ENCODE data around the gene DYNC1H1.

Gene DYNC1H1

GRCh38 chr14:102005336-102005735, 41.0 kb downstream of the DYNC1H1 start:
- DNase-seq = no peak

- DNase-seq = no peak
These were observed 43.6 kb downstream of the DYNC1H1 start for GRCh38 chr14:102007916-102008418.

GRCh38 chr14:102008891-102009290, 44.5 kb downstream of the DYNC1H1 start:
- no peak for DNase-seq

- no peak for DNase-seq
These were observed 47.3 kb downstream of the DYNC1H1 start for GRCh38 chr14:102011631-102012030.

- no peak for DNase-seq
These were observed 48.0 kb downstream of the DYNC1H1 start for GRCh38 chr14:102012336-102012735.

GRCh38 chr14:102013669-102014200, 49.4 kb downstream of the DYNC1H1 start:
- DNase-seq = no peak

GRCh38 chr14:102015045-102015685, 50.8 kb downstream of the DYNC1H1 start:
- DNase-seq = no peak

GRCh38 chr14:102015771-102016170, 51.4 kb downstream of the DYNC1H1 start:
- DNase-seq = no peak

- DNase-seq = no peak
These were observed 52.2 kb downstream of the DYNC1H1 start for GRCh38 chr14:102016420-102017090.

GRCh38 chr14:102018251-102018650, 53.9 kb downstream of the DYNC1H1 start:
- DNase-seq = no peak

GRCh38 chr14:102019006-102019540, 54.7 kb downstream of the DYNC1H1 start:
- no peak for DNase-seq

- peak; percentile 52 to 58 for DNase-seq
These were observed 55.9 kb downstream of the DYNC1H1 start for GRCh38 chr14:102020058-102020971.

GRCh38 chr14:102026934-102027333, 62.6 kb downstream of the DYNC1H1 start:
- DNase-seq = no peak

GRCh38 chr14:102027951-102028350, 63.6 kb downstream of the DYNC1H1 start:
- no peak for DNase-seq

GRCh38 chr14:102028733-102029132, 64.4 kb downstream of the DYNC1H1 start:
- DNase-seq = no peak

GRCh38 chr14:102029956-102030355, 65.6 kb downstream of the DYNC1H1 start:
- no peak for DNase-seq

- no peak for DNase-seq
These were observed 68.9 kb downstream of the DYNC1H1 start for GRCh38 chr14:102033241-102033640.

- DNase-seq = no peak
These were observed 69.9 kb downstream of the DYNC1H1 start for GRCh38 chr14:102034301-102034700.

GRCh38 chr14:102035914-102036313, 71.5 kb downstream of the DYNC1H1 start:
- DNase-seq = no peak

GRCh38 chr14:102037686-102038085, 73.3 kb downstream of the DYNC1H1 start:
- no peak for DNase-seq

- no peak for DNase-seq
These were observed 74.8 kb downstream of the DYNC1H1 start for GRCh38 chr14:102039157-102039556.

GRCh38 chr14:102040153-102040552, 75.8 kb downstream of the DYNC1H1 start:
- DNase-seq = no peak

GRCh38 chr14:102042699-102043098, 78.3 kb downstream of the DYNC1H1 start:
- DNase-seq = no peak
